GM18519 (cell line): Measurements from ENCODE around the gene ZNF366.

Source experiments
- ATAC-seq: cut with Tn5 transposase; IDR thresholded peaks from one replicate; pipeline ENCODE4 v1.9.1; 2021; ENCODE audit warnings: mild to moderate bottlenecking, moderate library complexity; ENCODE audit not compliant: unreplicated experiment, low FRiP score

ZNF366 gene

GRCh38 chr5:72523960-72524582 is 16.9 kb upstream of the ZNF366 start:
- ATAC-seq = no peak

- no peak for ATAC-seq
These were observed 15.4 kb upstream of the ZNF366 start for GRCh38 chr5:72522607-72523006.

- no peak for ATAC-seq
These were observed 11.9 kb upstream of the ZNF366 start for GRCh38 chr5:72519111-72519510.

GRCh38 chr5:72518001-72518683 is 10.9 kb upstream of the ZNF366 start:
- no peak for ATAC-seq

- no peak for ATAC-seq
These were observed 9.7 kb upstream of the ZNF366 start for GRCh38 chr5:72516916-72517315.

GRCh38 chr5:72515211-72515610 is 8.0 kb upstream of the ZNF366 start:
- ATAC-seq = no peak

GRCh38 chr5:72512593-72512860 is 5.3 kb upstream of the ZNF366 start:
- ATAC-seq = no peak

- ATAC-seq = no peak
These were observed 4.8 kb upstream of the ZNF366 start for GRCh38 chr5:72511774-72512592.

- no peak for ATAC-seq
These were observed 4.2 kb upstream of the ZNF366 start for GRCh38 chr5:72511366-72511765.

- ATAC-seq = no peak
These were observed 3.5 kb upstream of the ZNF366 start for GRCh38 chr5:72510610-72511181.

- no peak for ATAC-seq
These were observed 2.2 kb upstream of the ZNF366 start for GRCh38 chr5:72509401-72509800.

GRCh38 chr5:72508241-72509170 is 1.3 kb upstream of the ZNF366 start:
- peak; percentile 83 for ATAC-seq

- ATAC-seq = no peak
These were observed 663 bp upstream of the ZNF366 start for GRCh38 chr5:72507907-72508238.

- no peak for ATAC-seq
These were observed 1.1 kb downstream of the ZNF366 start for GRCh38 chr5:72506158-72506549.

GRCh38 chr5:72505539-72506157 is 1.6 kb downstream of the ZNF366 start:
- ATAC-seq = no peak

- no peak for ATAC-seq
These were observed 2.2 kb downstream of the ZNF366 start for GRCh38 chr5:72505016-72505415.

GRCh38 chr5:72503888-72504491 is 3.2 kb downstream of the ZNF366 start:
- no peak for ATAC-seq

- no peak for ATAC-seq
These were observed 5.7 kb downstream of the ZNF366 start for GRCh38 chr5:72501488-72501887.

- ATAC-seq = no peak
These were observed 7.5 kb downstream of the ZNF366 start for GRCh38 chr5:72499730-72500129.

GRCh38 chr5:72499090-72499489 is 8.1 kb downstream of the ZNF366 start:
- ATAC-seq = no peak
